KOPT-K1 (cell line): ENCODE data around the gene INTS3.

ENCODE experiments used
- H3K27ac ChIP-seq: fragments of 200-600 bp; sonication (generic); 2 replicates; pipeline ENCODE4 v1.5.1; 2016; ENCODE audit warnings: antibody characterized with exemption, mild to moderate bottlenecking, low read depth, low read length; ENCODE audit not compliant: poor library complexity, severe bottlenecking
- H3K36me3 ChIP-seq: fragments of 200-600 bp; sonication (generic); 2 replicates; pipeline ENCODE4 v1.5.1; 2017; ENCODE audit warnings: antibody characterized with exemption, mild to moderate bottlenecking, low read length, moderate library complexity; ENCODE audit not compliant: insufficient read depth
- H3K9me3 ChIP-seq: fragments of 200-600 bp; sonication (generic); 2 replicates; pipeline ENCODE4 v1.5.1; 2017; ENCODE audit warnings: antibody characterized with exemption, low read length, mild to moderate bottlenecking; ENCODE audit not compliant: insufficient read depth, poor library complexity, severe bottlenecking

The INTS3 gene

GRCh38 chr1:153801028-153801625, 73.3 kb downstream of the INTS3 start:
- Histone ChIP-seq H3K9me3 (no peaks in the 10 kb centered on the region), H3K27ac (no peak overlapping the region), H3K36me3 (no peaks in the 10 kb centered on the region; the same call in 1 of the 2 replicates)

GRCh38 chr1:153801786-153802697, 74.2 kb downstream of the INTS3 start:
- Histone ChIP-seq H3K9me3 (no peaks in the 10 kb centered on the region), H3K36me3 (peaks cover 7% of the 10 kb centered on the region), H3K27ac (no peak overlapping the region)

GRCh38 chr1:153803470-153804056, 75.7 kb downstream of the INTS3 start:
- Histone ChIP-seq H3K9me3 (no peaks in the 10 kb centered on the region), H3K27ac (no peak overlapping the region), H3K36me3 (peaks cover 21% of the 10 kb centered on the region)

GRCh38 chr1:153804112-153804511, 76.3 kb downstream of the INTS3 start:
- H3K9me3 ChIP-seq, result no peaks in the 10 kb centered on the region
- H3K36me3 ChIP-seq, result peaks cover 27% of the 10 kb centered on the region
- H3K27ac ChIP-seq, result no peak overlapping the region

- Histone ChIP-seq H3K27ac (peak overlapping the region; percentile 1), H3K9me3 (no peaks in the 10 kb centered on the region), H3K36me3 (peaks cover 38% of the 10 kb centered on the region)
These were observed 77.3 kb downstream of the INTS3 start for GRCh38 chr1:153805042-153805745.

- Histone ChIP-seq H3K9me3 (no peaks in the 10 kb centered on the region), H3K27ac (no peak overlapping the region), H3K36me3 (peaks cover 47% of the 10 kb centered on the region)
These were observed 78.3 kb downstream of the INTS3 start for GRCh38 chr1:153805886-153806719.

- Histone ChIP-seq H3K27ac (no peak overlapping the region), H3K36me3 (peaks cover 97% of the 10 kb centered on the region), H3K9me3 (no peaks in the 10 kb centered on the region)
These were observed 88.5 kb downstream of the INTS3 start for GRCh38 chr1:153816283-153816889.

GRCh38 chr1:153818876-153819275, 91.0 kb downstream of the INTS3 start:
- H3K27ac ChIP-seq, result no peak overlapping the region
- H3K36me3 ChIP-seq, result peaks cover 89% of the 10 kb centered on the region
- no peaks in the 10 kb centered on the region for H3K9me3 ChIP-seq
